Myocyte (in vitro differentiated cells): ENCODE measurements around the gene ADAMTS17. TPM values are rescaled to one million over a fixed set of nuclear protein-coding genes. Genes with fewer than 3 reads are reported as not detected.

Experiments used
- DNase-seq: peaks from one replicate; pipeline ENCODE4 v3.0.0-alpha.2; 2012; ENCODE audit warnings: low read depth
- total RNA-seq: library from RNA; depleted of rRNA; stranded (reverse); fragments of >200 nt; gene quantifications from 2 replicates; pipeline ENCODE4 v1.2.3, GENCODE V29; 2014

ADAMTS17 gene
- total RNA-seq, 1 donor from 2014 or later = 0.43 TPM

DNA sequence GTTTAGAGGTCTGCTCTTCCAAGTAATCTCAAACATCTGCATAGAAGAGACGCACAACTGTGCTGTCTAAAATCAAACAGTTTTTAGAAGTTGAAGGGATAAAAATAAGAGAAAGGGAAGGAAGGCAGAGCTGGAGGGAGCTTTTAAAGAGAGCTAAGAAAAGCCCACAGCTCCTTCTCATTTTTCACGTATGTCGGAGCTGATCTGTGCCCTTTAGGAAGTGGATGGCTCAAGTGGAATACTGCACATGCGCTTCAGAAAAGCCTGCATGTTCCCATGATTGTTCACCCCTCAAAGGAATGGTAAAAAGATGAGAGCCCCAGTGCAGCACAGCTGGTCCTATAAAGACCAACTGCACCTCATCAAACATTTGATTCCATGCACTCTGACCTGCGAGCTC lies 207.2 kb downstream of the ADAMTS17 start:
- no peak for DNase-seq

DNA sequence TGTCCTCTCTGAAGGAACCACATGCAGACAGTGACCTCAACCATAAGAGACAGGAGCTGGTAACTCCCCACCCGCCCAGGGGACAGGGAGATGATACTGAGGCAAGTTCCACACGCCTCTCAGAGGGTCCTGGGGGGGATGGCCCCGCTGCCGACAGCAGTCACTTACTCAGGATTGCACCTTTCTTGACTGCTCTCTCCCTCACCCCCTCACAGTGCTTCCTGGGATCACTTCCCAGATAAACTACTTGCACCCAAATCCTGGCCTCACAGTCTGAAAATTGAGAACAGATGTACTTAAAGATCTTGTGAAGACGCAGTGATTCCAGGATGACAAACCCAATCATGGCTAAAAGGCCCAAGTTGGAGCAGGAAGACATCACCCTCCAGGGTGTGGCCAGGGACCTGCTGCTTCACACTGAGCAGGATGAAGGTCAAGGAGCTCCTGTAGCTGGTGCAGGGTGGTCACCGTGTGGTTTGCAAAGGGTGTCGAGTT lies 207.6 kb downstream of the ADAMTS17 start:
- DNase-seq = no peak

DNA sequence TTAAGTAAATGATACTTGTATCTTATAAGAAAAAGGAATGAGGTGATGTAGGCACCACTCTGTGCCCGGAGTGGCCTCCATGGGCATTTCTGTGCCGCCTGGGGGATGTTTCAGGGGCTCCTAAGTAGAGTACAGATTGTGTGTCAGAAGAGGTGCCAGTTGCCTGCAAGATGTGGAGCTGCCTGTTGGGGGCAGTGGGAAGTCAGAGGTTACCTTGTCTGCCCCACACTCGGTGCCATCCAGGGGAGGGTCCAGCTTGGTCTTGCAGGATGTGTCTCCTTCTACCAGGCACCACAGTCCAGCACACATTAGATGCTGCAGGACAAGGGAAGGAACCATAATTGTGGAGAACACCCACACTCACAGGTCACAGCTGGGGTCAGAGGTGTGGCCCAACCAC lies 208.8 kb downstream of the ADAMTS17 start:
- DNase-seq = no peak

- no peak for DNase-seq
Observed at GRCh38 chr15:100132309-100132708, 209.5 kb downstream of the ADAMTS17 start.

DNA sequence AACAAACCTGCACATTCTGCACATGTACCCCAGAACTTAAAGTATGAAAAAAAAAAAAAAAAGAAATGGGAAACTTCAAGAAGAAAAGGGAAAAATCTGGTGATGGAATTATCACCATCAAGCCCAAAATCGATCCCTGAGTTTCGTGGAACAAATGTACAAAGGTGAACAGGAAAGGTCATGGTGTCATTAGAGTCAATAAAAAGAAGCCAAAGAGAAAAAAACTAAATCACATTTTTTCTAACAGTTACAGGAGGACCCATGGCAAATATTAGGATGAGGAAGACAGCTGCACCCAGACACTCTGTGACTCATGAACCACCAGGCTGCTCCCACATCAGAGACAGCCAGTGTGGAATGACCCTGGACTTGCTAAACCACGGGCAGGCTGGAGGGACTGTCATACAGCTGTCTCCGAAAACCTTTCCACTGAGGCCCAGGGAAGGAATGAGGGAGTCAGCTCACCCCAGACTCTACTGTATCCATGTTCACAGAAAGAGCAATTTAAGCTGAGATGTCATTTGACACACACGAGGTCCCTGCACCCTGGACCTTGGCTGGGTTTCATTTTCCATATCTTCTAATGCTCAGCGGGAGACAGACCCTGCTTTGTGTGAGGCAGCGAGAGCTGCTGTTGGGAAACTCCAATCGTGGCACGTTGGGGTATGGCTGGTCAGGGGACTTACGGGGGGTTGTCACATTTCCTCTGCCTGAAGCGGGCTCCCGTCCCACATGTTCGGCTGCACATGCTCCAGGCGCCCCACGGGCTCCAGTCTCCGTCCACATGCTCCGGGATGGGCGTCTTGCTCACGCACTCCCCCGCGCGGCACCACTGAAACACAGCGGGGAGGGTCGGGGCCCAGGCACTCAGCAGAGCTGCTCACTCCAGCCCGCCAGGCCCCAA lies 210.2 kb downstream of the ADAMTS17 start:
- peak; percentile 97 for DNase-seq

DNA sequence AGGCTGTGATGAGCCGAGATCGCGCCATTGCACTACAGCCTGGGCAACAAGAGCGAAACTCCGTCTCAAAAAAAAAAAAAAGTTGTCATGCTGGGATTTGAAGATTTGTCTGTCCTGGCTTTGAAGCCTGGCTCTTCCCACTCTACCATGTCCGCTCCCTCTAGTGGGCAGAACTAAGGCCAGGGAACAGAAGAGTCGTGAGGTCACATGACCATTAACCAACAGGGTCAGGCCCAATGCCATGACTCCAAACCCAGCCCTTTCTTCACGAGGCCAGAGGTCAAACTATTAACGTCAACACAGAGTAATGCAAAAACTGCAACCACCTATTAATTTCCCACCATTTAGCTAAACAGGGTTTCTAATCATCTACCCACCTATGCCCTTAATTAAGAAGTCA lies 212.1 kb downstream of the ADAMTS17 start:
- DNase-seq = no peak

- peak; percentile 50 for DNase-seq
Observed at GRCh38 chr15:100125401-100126191, 216.2 kb downstream of the ADAMTS17 start.

GRCh38 chr15:100124936-100125335 lies 216.8 kb downstream of the ADAMTS17 start:
- DNase-seq = no peak

- no peak for DNase-seq
Observed at GRCh38 chr15:100124361-100124760, 217.4 kb downstream of the ADAMTS17 start.

DNA sequence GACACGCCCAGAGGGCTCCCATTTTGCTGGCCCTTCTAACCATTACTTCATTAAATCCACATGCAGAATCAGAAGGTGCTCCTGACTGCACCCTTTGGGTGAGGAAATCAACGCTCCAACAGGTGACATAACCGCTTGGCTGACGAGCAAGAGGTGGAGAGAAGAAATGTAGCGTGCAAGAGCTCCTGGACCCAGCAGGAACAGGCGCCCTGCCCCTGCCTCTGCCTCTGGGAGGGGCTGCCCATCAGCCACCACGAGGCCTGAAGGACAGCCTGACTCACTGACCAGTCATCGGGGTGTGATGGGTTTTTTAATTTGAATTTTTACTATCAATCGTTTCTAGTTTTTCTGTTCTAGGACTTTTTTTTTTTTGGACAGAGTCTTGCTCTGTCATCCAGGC lies 218.2 kb downstream of the ADAMTS17 start:
- DNase-seq = no peak

GRCh38 chr15:100121285-100121684 lies 220.5 kb downstream of the ADAMTS17 start:
- no peak for DNase-seq

- DNase-seq = no peak
Observed at GRCh38 chr15:100120111-100120510, 221.7 kb downstream of the ADAMTS17 start.

- DNase-seq = no peak
Observed at GRCh38 chr15:100118546-100118945, 223.2 kb downstream of the ADAMTS17 start.

- peak; percentile 96 for DNase-seq
Observed at GRCh38 chr15:100116416-100117190, 225.2 kb downstream of the ADAMTS17 start.

- DNase-seq = peak; percentile 62
Observed at GRCh38 chr15:100115711-100116090, 226.1 kb downstream of the ADAMTS17 start.

DNA sequence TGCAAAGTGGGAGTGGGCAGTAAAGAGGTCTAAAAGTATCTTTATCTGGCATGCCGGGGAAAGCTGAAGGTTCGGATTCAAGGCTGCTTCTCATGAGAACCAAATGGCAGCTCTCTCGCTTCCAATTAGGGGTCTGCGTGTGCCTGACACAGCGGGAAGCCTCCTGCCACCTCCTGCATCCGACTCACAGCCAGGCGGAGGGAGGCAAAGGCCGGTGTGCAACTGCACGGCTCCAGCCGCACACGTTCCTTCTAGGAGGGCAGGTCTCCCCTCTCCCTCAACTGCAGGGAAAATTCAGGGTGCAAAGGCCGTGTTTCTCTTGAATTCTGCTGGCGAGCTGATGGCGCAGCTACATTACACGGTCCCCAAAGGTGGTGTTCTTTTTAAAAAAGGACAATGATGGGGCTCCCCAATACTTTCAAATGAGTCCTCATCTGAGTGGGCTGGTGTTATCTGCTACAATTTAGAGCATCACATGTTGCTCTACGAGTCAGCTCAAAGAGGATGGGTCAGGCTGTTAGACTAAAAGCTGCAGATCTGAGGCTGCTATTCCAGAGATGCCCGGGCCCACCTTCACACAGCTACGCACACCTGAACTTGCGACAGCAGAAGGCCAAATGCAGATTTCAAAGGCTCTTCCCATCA lies 226.6 kb downstream of the ADAMTS17 start:
- no peak for DNase-seq

DNA sequence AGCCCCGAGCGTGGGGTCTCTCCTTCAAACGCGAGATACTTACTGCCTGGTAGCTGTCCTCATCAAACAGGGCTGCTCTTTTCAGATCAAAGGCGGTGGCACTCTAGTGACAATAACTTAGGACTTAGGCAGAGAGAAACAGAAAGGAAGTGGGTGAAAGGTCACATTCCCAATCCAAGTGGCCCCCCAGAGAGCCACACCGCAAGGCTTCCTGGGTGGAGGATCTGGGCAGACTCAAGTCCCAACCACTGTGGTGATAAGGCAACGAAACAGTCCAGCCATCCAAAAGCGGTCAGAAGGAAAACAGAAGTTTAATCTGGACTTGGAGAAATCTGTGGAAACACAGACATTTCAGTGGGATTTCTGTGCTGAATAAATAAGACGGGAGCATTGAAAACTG lies 227.2 kb downstream of the ADAMTS17 start:
- DNase-seq = no peak

DNA sequence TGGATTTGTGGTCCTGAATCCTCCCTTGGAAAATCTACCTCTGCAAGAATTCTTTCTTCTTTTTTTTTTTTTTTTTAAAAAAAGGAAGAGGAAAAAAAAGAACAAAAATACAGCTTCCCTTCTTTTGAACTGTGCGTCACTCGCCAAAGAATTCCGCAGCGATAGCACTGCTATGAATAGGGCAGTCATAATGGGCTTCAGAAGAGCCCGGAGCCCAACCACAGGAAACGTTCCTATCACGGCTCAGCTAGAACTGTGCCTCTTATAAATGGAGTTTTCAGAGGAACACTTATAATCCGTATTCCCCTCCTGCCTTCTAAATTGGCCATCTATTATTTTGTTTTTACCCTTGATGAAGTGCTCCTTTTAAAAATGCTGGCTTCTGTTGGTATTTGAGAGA lies 227.7 kb downstream of the ADAMTS17 start:
- DNase-seq = no peak

- DNase-seq = no peak
Observed at GRCh38 chr15:100113351-100114080, 228.3 kb downstream of the ADAMTS17 start.

- no peak for DNase-seq
Observed at GRCh38 chr15:100112636-100113305, 229.0 kb downstream of the ADAMTS17 start.
